D721Med (cell line): ENCODE measurements around the gene AFF4.

Source experiments
- DNase-seq: peaks from one replicate; pipeline ENCODE4 v3.0.0; 2011; ENCODE audit warnings: low spot score; ENCODE audit not compliant: insufficient read length
- FAIRE-seq: peaks from 2 replicates; lab custom pipeline; 2011; peaks lifted over from hg19 to GRCh38; lab: Jason Lieb, UNC
- CTCF ChIP-seq: IDR thresholded peaks from 2 replicates; pipeline ENCODE4 v1.5.1; 2012; ENCODE audit warnings: mild to moderate bottlenecking, control low read depth; ENCODE audit not compliant: insufficient read depth; ENCODE audit errors: missing control alignments

The AFF4 gene

GRCh38 chr5:132873119-132873929 lies 90.1 kb downstream of the AFF4 start, which contains the start of gene LEAP2:
LEAP2 (plus strand) TSS chr5:132873668; CDS start chr5:132873695, 27 bp downstream.
- FAIRE-seq (no peak), DNase-seq (no peak)
- TF ChIP-seq CTCF, result no peak

- TF ChIP-seq CTCF, result no peak
- FAIRE-seq (no peak), DNase-seq (no peak)
Measured at GRCh38 chr5:132872788-132873118, 90.7 kb downstream of the AFF4 start.

- FAIRE-seq, result no peak
- no peak for DNase-seq
- TF ChIP-seq CTCF, result no peak
Measured at GRCh38 chr5:132871459-132872284, 91.8 kb downstream of the AFF4 start.

GRCh38 chr5:132870801-132871200 lies 92.6 kb downstream of the AFF4 start:
- FAIRE-seq (no peak), DNase-seq (no peak)
- no peak for TF ChIP-seq CTCF

GRCh38 chr5:132868754-132869153 lies 94.7 kb downstream of the AFF4 start:
- FAIRE-seq, result no peak
- TF ChIP-seq CTCF, result no peak
- DNase-seq, result no peak

- TF ChIP-seq CTCF, result no peak
- FAIRE-seq (no peak), DNase-seq (no peak)
Measured at GRCh38 chr5:132867046-132867451, 96.4 kb downstream of the AFF4 start.
